Hindlimb muscle (tissue), 1 donor: Measurements from ENCODE around the gene GPRC5C. TPM values are rescaled to one million over a fixed set of nuclear protein-coding genes. Genes with fewer than 3 reads are reported as not detected.
"Not testable (repeated sequence)": the region's sequence is repeated elsewhere in the genome, so short reads cannot be mapped to it uniquely, and the experiment has no call there.

Experiments used
- DNase-seq: peaks from one replicate; pipeline ENCODE4 v3.0.0-alpha.2; 2013
- polyA plus RNA-seq: library from polyadenylated mRNA; unstranded; fragments of 120-200 nt; gene quantifications from one replicate; pipeline ENCODE4 v1.2.1, GENCODE V29; 2013; ENCODE audit not compliant: insufficient read length

The GPRC5C gene
- polyA plus RNA-seq, 1 donor: 46.6 TPM

DNA sequence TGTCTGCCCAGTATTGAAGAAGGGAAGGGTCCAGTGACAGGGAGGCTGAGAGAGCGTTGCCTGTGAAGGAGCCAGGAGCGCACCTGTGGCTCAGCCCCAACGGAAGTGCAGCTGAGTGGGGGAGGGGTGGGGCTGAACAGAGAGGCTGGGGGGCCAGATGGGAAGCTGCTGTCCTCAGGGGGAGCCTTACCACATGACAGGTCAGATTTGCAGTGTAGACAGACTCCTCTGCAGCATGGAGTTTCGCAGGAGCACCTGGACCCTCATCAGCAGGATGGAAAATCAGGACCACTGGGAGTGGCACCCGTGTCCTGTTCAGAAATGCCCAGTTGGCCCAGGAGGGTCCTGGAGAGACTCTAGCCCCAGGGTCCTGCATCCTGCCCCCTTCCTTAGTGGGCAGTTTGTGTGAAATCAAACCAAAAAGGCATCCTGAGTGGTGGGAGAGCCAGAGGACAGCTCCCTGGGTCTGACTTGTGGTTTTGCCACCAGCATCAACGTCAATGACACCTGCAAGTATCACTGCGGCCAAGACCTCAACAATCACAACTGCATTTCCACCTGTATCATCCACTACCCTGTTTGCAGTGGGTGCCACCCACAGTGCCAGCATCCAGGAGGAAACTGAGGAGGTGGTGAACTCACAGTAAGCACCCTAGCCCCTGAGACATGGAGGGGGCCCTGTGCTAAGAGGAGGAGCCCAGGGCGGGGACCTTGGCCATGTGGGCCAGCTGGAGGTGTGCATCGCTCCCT is 42.3 kb downstream of the GPRC5C start:
- no peak for DNase-seq

DNA sequence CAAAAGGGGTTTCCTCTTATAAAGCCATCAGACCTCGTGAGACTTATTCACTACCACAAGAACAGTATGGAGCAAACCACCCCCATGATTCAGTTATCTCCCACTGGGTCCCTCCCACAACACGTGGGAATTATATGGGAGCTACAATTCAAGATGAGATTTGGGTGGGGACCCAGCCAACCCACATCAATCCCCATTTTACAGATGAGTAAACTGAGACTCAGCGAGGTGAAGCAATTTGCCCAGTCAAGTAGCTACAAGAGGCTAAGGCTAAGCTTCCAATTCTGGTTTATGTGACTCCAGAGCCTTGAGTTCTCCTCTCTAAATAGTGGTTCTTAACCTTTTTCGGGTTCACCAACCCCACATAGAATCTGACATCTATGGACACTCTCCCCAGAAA is 43.3 kb downstream of the GPRC5C start:
- DNase-seq: no peak

DNA sequence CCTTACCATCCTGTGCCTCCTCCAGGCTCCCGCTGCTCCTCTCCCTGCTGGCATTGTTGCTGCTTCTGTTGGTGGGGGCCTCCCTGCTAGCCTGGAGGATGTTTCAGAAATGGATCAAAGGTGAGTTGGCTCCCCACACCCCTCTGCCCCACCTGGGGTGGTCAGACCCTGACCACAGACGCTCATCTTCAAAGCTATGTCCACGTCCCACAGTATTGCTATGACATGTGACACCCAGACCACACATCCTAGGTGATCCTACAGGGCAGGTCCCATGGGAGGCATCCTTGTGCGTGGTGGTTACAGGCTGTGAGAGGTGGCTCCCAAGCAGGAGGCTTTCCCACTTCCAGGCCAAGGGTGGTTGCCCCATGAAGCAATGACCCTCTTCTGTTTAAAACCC is 45.5 kb downstream of the GPRC5C start:
- DNase-seq: no peak

DNA sequence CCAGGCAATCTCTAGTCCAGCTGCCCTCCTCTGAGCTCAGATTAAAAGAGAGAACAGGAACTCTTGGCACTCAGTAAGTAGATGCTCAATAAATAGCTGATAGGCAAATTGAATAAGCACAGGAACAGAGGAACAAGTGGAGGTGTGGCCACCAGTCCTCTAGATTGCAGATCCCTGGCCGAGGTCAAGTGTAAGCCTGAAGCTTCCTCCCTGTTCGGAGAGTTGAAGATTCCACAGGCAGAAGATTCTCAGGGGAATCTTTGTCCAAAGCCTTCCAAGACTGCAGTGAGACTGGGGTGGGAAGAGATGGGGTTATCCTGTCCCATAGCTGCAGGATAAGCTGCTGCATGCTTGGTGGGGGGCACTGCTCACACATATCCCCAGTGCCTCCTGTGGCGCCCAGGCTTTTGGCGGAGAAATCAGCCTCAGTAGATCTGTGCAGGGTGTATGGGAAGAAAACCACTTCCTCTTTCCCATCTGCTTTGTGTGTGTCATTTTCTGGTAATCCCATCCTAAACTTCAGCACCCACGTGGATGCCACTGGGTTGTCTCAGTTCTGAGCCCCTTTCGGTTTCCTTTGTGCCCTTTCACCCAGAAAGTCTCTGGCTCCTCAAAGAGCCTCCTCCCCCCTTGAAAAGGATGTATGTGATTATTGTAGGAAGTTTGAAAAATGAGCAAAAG is 46.7 kb downstream of the GPRC5C start:
- no peak for DNase-seq

DNA sequence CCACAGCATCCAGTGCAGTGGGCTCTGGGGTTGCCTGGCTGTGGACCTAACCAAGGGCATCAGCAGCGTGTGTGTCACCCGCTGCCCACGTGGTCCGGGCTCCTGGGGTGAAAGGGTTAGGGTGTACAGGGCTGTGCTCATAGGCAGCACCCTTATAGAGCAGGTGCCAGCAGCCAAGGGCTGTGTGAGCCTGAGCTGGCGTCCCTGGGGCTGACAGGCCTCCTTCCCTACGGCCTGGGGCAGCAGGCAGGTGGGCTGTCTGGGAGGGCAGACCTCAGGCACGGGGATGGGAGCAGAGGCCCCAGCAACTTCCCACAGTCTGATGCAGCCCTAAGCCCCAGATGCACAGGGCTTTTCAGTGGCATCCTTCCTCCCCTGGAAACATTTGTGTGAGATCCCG is 48.4 kb downstream of the GPRC5C start:
- DNase-seq: no peak

DNA sequence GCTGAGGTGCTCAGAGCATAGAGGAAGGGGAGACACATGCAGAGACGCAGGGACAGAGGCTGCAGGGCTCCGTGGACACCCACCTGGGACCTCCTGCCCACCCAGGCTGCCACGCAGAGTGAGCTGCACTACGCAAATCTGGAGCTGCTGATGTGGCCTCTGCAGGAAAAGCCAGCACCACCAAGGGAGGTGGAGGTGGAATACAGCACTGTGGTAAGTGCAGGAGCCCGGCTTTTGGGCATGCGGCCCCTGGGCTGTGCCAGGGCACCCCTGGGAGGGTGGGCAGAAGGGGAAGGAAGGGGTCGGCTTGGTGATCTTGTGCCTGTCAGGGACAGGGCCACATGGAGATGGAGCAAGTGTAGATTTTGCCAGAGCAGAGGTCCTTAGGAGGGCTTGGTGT is 49.7 kb downstream of the GPRC5C start:
- no peak for DNase-seq

DNA sequence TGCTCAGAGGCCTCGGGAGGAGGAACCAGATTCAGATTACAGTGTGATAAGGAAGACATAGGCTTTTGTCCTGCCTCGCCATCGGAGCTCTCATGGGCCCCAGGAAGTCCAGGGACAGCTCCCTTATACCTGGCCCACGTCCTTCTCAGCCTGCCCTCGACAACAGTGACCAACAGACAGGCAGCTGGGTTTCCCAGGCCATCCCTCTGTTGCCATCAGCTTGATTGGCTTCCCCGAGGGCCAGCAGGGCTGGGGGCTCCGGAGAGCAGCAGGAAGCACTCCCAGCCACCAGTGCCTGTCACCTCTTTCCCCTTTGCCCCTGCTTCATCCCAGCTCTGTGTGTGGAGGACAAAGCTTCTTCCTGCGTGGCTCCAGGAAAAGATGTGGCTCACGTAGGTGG is 52.2 kb downstream of the GPRC5C start:
- DNase-seq: no peak

DNA sequence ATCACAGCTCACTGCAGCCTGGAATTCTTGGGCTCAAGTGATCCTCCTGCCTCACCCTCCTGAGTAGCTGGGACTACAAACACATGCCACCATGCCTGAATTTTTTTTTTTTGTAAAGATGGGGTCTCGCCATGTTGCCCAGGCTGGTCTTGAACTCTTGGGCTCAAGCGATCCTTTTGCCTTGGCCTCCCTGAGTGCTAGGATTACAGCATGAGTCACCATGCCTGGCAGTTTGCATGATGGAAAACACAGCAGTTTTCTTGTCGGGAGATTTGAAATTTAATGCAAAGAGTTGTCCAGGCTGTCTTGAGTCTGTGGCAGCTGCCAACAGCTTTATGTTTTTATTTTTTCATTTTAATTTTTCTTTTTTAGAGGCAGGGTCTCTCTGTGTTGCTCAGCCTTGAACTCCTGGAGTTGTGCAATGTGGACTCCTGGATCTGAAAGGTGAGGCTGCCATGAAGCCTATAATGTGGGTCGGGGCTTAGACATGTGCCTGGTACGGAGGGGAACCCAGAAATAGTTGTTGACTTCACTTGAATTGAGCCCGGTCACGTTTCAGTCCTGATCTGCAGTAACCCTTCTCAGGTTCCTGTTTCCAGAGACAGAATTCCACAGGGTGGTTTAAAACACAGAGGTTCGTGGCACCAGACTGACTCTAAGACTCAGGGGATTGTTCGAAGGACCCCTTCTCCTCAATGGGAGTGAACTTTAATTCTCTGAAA is 53.3 kb downstream of the GPRC5C start:
- no peak for DNase-seq

DNA sequence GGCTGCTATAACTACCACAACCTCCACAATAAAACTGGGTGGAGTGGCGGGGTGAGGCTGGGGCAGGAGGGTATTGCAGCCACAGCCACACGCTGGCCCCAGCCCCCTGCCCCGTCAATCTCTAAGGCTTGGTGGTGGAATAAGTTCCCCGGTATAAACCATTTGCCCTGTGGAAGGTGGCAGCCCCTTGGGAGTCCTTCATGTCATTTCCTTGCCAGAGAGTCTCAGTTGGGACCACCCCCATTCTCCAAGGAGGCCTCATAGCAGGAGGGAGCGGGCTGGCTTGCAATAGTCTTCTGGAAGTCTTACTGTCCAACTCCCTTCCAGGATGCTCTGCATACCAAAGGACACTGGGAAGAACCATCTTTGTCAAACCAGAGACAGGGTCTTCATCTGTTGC is 54.0 kb downstream of the GPRC5C start:
- no peak for DNase-seq

DNA sequence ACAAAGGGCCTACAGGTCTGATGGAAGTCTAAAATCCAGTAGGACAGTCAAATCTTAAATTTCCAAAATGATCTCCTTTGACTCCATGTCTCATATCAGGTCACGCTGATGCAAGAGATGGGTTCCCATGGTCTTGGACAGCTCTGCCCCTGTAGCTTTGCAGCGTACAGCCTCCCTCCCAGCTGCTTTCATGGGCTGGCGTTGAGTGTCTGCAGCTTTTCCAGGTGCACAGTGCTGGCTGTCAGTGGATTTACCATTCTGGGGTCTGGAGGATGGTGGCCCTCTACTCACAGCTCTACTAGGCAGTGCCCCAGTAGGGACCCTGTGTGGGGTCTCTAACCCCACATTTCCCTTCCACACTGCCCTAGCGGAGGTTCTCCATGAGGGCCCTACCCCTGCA is 56.4 kb downstream of the GPRC5C start:
- not testable (repeated sequence) for DNase-seq

DNA sequence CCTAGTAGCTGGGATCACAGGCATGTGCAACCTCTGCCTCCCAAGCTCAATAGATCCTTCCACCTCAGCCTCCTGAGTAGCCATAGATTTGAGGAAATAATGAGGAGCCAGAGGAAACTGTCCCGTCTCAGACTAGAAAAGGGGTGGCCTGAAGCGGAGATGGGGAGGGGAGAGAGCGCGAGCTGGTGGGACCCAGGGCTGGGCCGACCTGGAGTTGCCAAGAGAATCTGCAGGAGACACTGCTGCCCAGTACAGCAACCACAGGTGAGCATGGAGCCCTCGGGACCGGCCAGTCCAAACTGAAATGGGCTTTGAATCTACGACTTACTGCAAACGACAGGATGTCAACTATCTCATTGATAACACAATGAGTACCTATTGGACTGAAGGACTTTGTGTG is 58.8 kb downstream of the GPRC5C start:
- DNase-seq: no peak

DNA sequence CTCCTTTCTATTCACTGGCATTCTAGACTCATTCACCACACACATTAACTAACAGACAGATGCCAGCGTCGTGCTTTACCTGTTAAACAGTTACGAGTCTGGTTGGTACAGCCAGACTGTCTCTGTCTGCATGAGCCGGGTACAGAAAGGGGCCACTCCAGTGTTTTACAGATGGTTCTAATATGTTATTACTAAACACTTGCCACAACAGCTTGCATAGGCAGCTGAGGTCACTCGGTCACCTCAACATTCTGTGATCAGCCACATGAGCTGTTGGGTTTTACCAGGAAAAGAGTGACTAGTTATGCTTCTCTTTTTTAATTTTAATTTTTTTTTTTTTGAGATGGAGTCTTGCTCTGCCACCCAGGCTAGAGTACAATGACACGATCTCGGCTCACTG is 59.7 kb downstream of the GPRC5C start:
- no peak for DNase-seq

DNA sequence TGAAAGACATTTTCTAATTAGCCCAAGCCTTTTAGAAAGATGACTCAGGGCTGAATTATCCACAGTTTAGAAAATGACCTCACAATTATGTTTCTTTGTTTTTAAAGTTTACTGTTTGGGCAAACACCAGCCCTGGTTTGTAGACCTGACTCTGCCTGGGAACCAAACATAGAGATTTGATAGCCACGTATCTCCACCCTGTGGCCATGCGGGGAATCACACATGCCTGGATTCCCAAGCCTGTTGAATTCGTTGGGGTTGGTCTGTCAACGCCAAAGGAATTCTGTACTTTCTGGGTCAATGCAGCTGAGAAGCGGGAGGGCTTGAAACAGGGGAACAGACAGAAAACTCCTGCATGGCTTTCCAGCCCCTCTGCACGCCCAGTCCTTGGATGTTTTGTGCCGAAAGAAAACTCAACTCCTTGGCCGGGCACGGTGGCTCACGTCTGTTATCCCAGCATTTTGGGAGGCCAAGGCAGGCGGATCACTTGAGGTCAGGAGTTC is 61.5 kb downstream of the GPRC5C start:
- DNase-seq: peak; percentile 56

Other genes with a start within 250 kb of the GPRC5C start
- 1,766 TPM for gene RPL38, start 228.4 kb upstream of the GPRC5C start, polyA plus RNA-seq
- 72.3 TPM for gene TTYH2, start 218.5 kb upstream of the GPRC5C start, polyA plus RNA-seq
- gene DNAI2, start 157.9 kb upstream of the GPRC5C start, polyA plus RNA-seq: not detected
- gene KIF19, start 105.9 kb upstream of the GPRC5C start, polyA plus RNA-seq: 2.0 TPM
- gene BTBD17, start 70.2 kb upstream of the GPRC5C start, polyA plus RNA-seq: 0.18 TPM
- gene GPR142, start 64.6 kb upstream of the GPRC5C start, polyA plus RNA-seq: 0.44 TPM
- gene CD300A, start 34.5 kb downstream of the GPRC5C start, polyA plus RNA-seq: 2.2 TPM
- 0.23 TPM for gene CD300LB, start 99.4 kb downstream of the GPRC5C start, polyA plus RNA-seq
- 1.0 TPM for gene CD300C, start 114.0 kb downstream of the GPRC5C start, polyA plus RNA-seq
- gene CD300H, start 135.4 kb downstream of the GPRC5C start, polyA plus RNA-seq: not detected
- gene CD300LD, start 160.2 kb downstream of the GPRC5C start, polyA plus RNA-seq: not detected
- 0.10 TPM for gene CD300E, start 191.7 kb downstream of the GPRC5C start, polyA plus RNA-seq